WTC11 (cell line): ENCODE measurements around the gene ABHD1. TPM values are rescaled to one million over a fixed set of nuclear protein-coding genes. Genes with fewer than 3 reads are reported as not detected.

Experiments
- ATAC-seq: fragments of 200-7000 bp; cut with Tn5 transposase; 2 replicates; pipeline ENCODE4 v1.10.0; 2021; ENCODE audit warnings: mild to moderate bottlenecking, moderate library complexity
- CTCF ChIA-PET: fragments of 300-600 bp; sonication (Branson Sonifier 250); formaldehyde crosslinking; loops from one replicate; lab custom pipeline; 2021; ENCODE audit warnings: antibody characterized with exemption; lab: Charles Lee
- POLR2A ChIA-PET: fragments of 350-600 bp; sonication (Branson Sonifier 250); formaldehyde crosslinking; loops from one replicate; lab custom pipeline; 2021; ENCODE audit warnings: antibody characterized with exemption; lab: Charles Lee
- DNase-seq: peaks from one replicate; pipeline ENCODE4 v3.0.0; 2021; ENCODE audit warnings: low spot score
- H3K27ac Mint-ChIP-seq: 2 replicates; pipeline ENCODE4 v1.8.0; 2021; ENCODE audit warnings: mixed read lengths
- H3K27me3 Mint-ChIP-seq: 2 replicates; pipeline ENCODE4 v1.8.0; 2021; ENCODE audit warnings: low read depth, mild to moderate bottlenecking, moderate library complexity, mixed read lengths
- H3K36me3 Mint-ChIP-seq: 2 replicates; pipeline ENCODE4 v1.8.0; 2021; ENCODE audit warnings: mixed read lengths
- H3K4me1 Mint-ChIP-seq: 2 replicates; pipeline ENCODE4 v1.8.0; 2022; ENCODE audit warnings: mixed read lengths
- H3K4me3 Mint-ChIP-seq: 2 replicates; pipeline ENCODE4 v1.8.0; 2021; ENCODE audit warnings: mild to moderate bottlenecking, moderate library complexity, mixed read lengths
- H3K9me3 Mint-ChIP-seq: 2 replicates; pipeline ENCODE4 v1.8.0; 2021; ENCODE audit warnings: mixed read lengths
- CBFB ChIP-seq: sonication (generic); formaldehyde crosslinking; IDR thresholded peaks from 2 replicates; pipeline ENCODE4 v1.8.1; 2022; ENCODE audit warnings: mild to moderate bottlenecking, low read depth, missing genetic modification reagents
- EMX1 ChIP-seq: fragments of 250-450 bp; sonication (Bioruptor Pico); IDR thresholded peaks from 2 replicates; pipeline ENCODE4 v1.8.0; 2021; ENCODE audit warnings: mild to moderate bottlenecking
- FOXJ3 ChIP-seq: sonication (generic); formaldehyde crosslinking; IDR thresholded peaks from 2 replicates; pipeline ENCODE4 v1.9.0; 2021; ENCODE audit warnings: missing genetic modification reagents, mild to moderate bottlenecking, borderline replicate concordance
- FOXK1 ChIP-seq: sonication (generic); formaldehyde crosslinking; IDR thresholded peaks from 2 replicates; pipeline ENCODE4 v1.8.0; 2022; ENCODE audit warnings: mild to moderate bottlenecking, moderate library complexity, missing genetic modification reagents
- GRHL2 ChIP-seq: fragments of 250-450 bp; sonication (Bioruptor Pico); IDR thresholded peaks from 2 replicates; pipeline ENCODE4 v1.8.0; 2022; ENCODE audit warnings: mild to moderate bottlenecking, moderate library complexity; ENCODE audit not compliant: insufficient replicate concordance, severe bottlenecking
- KAT7 ChIP-seq: sonication (generic); formaldehyde crosslinking; IDR thresholded peaks from 2 replicates; pipeline ENCODE4 v1.8.1; 2023; ENCODE audit warnings: missing genetic modification reagents, mild to moderate bottlenecking, borderline replicate concordance
- MXD4 ChIP-seq: fragments of 250-450 bp; sonication (Bioruptor Pico); IDR thresholded peaks from 2 replicates; pipeline ENCODE4 v1.8.0; 2021; ENCODE audit warnings: mild to moderate bottlenecking, moderate library complexity, borderline replicate concordance
- RORB ChIP-seq: fragments of 250-450 bp; sonication (Bioruptor Pico); IDR thresholded peaks from 2 replicates; pipeline ENCODE4 v1.9.0; 2021; ENCODE audit warnings: mild to moderate bottlenecking
- SOX15 ChIP-seq: fragments of 250-450 bp; sonication (Bioruptor Pico); IDR thresholded peaks from 2 replicates; pipeline ENCODE4 v1.9.0; 2021; ENCODE audit warnings: mild to moderate bottlenecking
- TCF7 ChIP-seq: sonication (generic); formaldehyde crosslinking; IDR thresholded peaks from 2 replicates; pipeline ENCODE4 v1.8.0; 2022; ENCODE audit warnings: mild to moderate bottlenecking, low read depth, missing genetic modification reagents, moderate library complexity
- ZBTB21 ChIP-seq: sonication (generic); formaldehyde crosslinking; IDR thresholded peaks from 2 replicates; pipeline ENCODE4 v1.8.1; 2023; ENCODE audit warnings: mild to moderate bottlenecking, missing genetic modification reagents, borderline replicate concordance
- ZNF121 ChIP-seq: sonication (generic); formaldehyde crosslinking; IDR thresholded peaks from 2 replicates; pipeline ENCODE4 v1.8.0; 2023; ENCODE audit warnings: missing genetic modification reagents
- ZNF396 ChIP-seq: fragments of 250-450 bp; sonication (Bioruptor Pico); IDR thresholded peaks from 2 replicates; pipeline ENCODE4 v1.8.0; 2021; ENCODE audit warnings: mild to moderate bottlenecking, moderate library complexity, borderline replicate concordance
- total RNA-seq: library from RNA; stranded (reverse); gene quantifications from 3 replicates; pipeline ENCODE4 v1.2.3, GENCODE V29; 2021
- TF ChIP-seq, protein P1 (sequence below): sonication (generic); formaldehyde crosslinking; IDR thresholded peaks from 2 replicates; pipeline ENCODE4 v1.8.0; 2023; ENCODE audit warnings: missing genetic modification reagents, mild to moderate bottlenecking, borderline replicate concordance
- TF ChIP-seq, protein P2 (sequence below): sonication (generic); formaldehyde crosslinking; IDR thresholded peaks from 2 replicates; pipeline ENCODE4 v1.8.1; 2023; ENCODE audit warnings: mild to moderate bottlenecking, missing genetic modification reagents, moderate library complexity
- TF ChIP-seq, protein P3 (sequence below): sonication (generic); formaldehyde crosslinking; conservative IDR thresholded peaks from 2 replicates; pipeline ENCODE4 v1.8.1; 2023; ENCODE audit warnings: mild to moderate bottlenecking, low read depth, missing genetic modification reagents, moderate library complexity
- TF ChIP-seq, protein P4 (sequence below): sonication (generic); formaldehyde crosslinking; conservative IDR thresholded peaks from 2 replicates; pipeline ENCODE4 v1.8.1; 2022; ENCODE audit warnings: mild to moderate bottlenecking, missing genetic modification reagents

ABHD1 gene
- total RNA-seq, 1 experiment from 2014 or later = 0.31 TPM

DNA sequence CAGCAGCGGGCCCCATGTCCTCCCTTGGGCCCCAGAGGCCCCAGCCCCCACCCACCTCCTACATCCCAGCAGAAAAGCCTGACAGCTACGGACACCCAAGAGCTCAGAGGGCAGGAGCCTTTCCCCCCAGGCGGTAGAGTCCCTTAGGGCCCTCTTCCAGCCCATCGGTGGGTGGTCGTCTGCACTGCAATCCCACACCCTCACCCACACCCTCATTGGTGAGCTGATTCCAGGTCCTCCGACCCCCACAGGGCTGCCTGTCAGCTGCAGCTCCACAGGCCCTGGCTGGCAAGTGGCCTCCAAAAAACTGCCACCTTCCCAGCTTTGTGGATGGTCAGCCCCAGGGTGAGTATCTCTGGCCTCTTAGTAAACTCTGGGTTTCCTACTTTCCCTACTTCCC is 35.7 kb downstream of the ABHD1 start (continued):
- TF ChIP-seq, protein P1, sequence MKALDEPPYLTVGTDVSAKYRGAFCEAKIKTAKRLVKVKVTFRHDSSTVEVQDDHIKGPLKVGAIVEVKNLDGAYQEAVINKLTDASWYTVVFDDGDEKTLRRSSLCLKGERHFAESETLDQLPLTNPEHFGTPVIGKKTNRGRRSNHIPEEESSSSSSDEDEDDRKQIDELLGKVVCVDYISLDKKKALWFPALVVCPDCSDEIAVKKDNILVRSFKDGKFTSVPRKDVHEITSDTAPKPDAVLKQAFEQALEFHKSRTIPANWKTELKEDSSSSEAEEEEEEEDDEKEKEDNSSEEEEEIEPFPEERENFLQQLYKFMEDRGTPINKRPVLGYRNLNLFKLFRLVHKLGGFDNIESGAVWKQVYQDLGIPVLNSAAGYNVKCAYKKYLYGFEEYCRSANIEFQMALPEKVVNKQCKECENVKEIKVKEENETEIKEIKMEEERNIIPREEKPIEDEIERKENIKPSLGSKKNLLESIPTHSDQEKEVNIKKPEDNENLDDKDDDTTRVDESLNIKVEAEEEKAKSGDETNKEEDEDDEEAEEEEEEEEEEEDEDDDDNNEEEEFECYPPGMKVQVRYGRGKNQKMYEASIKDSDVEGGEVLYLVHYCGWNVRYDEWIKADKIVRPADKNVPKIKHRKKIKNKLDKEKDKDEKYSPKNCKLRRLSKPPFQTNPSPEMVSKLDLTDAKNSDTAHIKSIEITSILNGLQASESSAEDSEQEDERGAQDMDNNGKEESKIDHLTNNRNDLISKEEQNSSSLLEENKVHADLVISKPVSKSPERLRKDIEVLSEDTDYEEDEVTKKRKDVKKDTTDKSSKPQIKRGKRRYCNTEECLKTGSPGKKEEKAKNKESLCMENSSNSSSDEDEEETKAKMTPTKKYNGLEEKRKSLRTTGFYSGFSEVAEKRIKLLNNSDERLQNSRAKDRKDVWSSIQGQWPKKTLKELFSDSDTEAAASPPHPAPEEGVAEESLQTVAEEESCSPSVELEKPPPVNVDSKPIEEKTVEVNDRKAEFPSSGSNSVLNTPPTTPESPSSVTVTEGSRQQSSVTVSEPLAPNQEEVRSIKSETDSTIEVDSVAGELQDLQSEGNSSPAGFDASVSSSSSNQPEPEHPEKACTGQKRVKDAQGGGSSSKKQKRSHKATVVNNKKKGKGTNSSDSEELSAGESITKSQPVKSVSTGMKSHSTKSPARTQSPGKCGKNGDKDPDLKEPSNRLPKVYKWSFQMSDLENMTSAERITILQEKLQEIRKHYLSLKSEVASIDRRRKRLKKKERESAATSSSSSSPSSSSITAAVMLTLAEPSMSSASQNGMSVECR (CRISPR knock-in tag) = no peak
- no peak for TF ChIP-seq SOX15 (CRISPR knock-in tag)
- no peak for TF ChIP-seq EMX1 (CRISPR knock-in tag)
- no peak for TF ChIP-seq KAT7 (CRISPR knock-in tag)
- no peak for TF ChIP-seq CBFB (CRISPR knock-in tag)
- TF ChIP-seq, protein P2, sequence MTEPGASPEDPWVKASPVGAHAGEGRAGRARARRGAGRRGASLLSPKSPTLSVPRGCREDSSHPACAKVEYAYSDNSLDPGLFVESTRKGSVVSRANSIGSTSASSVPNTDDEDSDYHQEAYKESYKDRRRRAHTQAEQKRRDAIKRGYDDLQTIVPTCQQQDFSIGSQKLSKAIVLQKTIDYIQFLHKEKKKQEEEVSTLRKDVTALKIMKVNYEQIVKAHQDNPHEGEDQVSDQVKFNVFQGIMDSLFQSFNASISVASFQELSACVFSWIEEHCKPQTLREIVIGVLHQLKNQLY = no peak
- TF ChIP-seq TCF7 (CRISPR knock-in tag) = no peak
- TF ChIP-seq MXD4 (CRISPR knock-in tag) = no peak
- TF ChIP-seq FOXJ3 (CRISPR knock-in tag) = no peak
- TF ChIP-seq ZBTB21 (CRISPR knock-in tag) = no peak
- no peak for TF ChIP-seq ZNF121
- TF ChIP-seq RORB (CRISPR knock-in tag) = no peak
- TF ChIP-seq, all 79 proteins: peak for 0

DNA sequence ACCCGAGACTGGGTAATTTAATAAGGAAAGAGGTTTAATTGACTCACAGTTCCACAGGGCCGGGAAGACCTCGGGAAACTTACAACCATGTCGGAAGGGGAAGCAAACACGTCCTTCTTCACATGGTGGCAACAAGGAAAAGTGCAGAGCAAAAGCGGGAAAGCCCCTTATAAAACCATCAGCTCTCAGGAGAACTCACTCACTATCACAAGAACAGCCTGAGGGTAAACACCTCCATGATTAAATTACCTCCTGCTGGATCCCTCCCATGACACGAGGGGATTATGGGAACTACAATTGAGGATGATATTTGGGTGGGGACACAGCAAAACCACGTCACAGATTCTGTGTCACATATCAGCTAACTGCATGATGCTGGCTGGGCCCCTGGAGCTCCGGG is 36.6 kb downstream of the ABHD1 start:
- peaks cover 5% of the 10 kb centered on the region; the same call in 1 of the 2 replicates for H3K36me3 Mint-ChIP-seq
- H3K4me1 Mint-ChIP-seq = peaks cover 4% of the 10 kb centered on the region
- H3K27me3 Mint-ChIP-seq = no peaks in the 10 kb centered on the region
- H3K4me3 Mint-ChIP-seq = no peak overlapping the region
- no peak for DNase-seq
- CTCF ChIA-PET = interaction anchor here (1.6 to 6.6 kb wide), 3 partner anchors 10 to 32 kb away, joined by 12 to 43 read pairs (median 16); no protein-coding TSS in a partner anchor
- peaks cover 6% of the 10 kb centered on the region for H3K9me3 Mint-ChIP-seq
- no peak for ATAC-seq
- no peak overlapping the region for H3K27ac Mint-ChIP-seq
- POLR2A ChIA-PET = no interaction called here
- TF ChIP-seq CBFB (CRISPR knock-in tag) (no peak), ZBTB21 (CRISPR knock-in tag) (no peak), GRHL2 (CRISPR knock-in tag) (no peak), KAT7 (CRISPR knock-in tag) (no peak), FOXK1 (CRISPR knock-in tag) (no peak), ZNF396 (CRISPR knock-in tag) (no peak)
- TF ChIP-seq, protein P3, sequence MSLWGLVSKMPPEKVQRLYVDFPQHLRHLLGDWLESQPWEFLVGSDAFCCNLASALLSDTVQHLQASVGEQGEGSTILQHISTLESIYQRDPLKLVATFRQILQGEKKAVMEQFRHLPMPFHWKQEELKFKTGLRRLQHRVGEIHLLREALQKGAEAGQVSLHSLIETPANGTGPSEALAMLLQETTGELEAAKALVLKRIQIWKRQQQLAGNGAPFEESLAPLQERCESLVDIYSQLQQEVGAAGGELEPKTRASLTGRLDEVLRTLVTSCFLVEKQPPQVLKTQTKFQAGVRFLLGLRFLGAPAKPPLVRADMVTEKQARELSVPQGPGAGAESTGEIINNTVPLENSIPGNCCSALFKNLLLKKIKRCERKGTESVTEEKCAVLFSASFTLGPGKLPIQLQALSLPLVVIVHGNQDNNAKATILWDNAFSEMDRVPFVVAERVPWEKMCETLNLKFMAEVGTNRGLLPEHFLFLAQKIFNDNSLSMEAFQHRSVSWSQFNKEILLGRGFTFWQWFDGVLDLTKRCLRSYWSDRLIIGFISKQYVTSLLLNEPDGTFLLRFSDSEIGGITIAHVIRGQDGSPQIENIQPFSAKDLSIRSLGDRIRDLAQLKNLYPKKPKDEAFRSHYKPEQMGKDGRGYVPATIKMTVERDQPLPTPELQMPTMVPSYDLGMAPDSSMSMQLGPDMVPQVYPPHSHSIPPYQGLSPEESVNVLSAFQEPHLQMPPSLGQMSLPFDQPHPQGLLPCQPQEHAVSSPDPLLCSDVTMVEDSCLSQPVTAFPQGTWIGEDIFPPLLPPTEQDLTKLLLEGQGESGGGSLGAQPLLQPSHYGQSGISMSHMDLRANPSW = no peak
- TF ChIP-seq, protein P4, sequence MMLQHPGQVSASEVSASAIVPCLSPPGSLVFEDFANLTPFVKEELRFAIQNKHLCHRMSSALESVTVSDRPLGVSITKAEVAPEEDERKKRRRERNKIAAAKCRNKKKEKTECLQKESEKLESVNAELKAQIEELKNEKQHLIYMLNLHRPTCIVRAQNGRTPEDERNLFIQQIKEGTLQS (CRISPR knock-in tag) = no peak
- TF ChIP-seq, all 79 proteins: peak for 0
